ENCODE data around the gene RIN2.
A peak's percentile ranks its signal among the peaks of the same experiment; 100 is the strongest.
"Not testable (repeated sequence)": the region's sequence is repeated elsewhere in the genome, so short reads cannot be mapped to it uniquely, and the experiment has no call there.

Gene RIN2

GRCh38 chr20:19786311-19786710, 28.3 kb downstream of the RIN2 start:
- no peak overlapping the region for H3K4me3 ChIP-seq (ENCODE audit: extremely low read depth, insufficient read depth, low read length, poor library complexity, severe bottlenecking)

GRCh38 chr20:19787366-19787765, 29.3 kb downstream of the RIN2 start:
- H3K9me3 ChIP-seq (ENCODE audit: control insufficient read depth, low read length): peaks cover 6% of the 10 kb centered on the region
- 94 to 100% methylated on average over 1 to 2 of the region's 3 CpGs for WGBS, 2 experiments (ENCODE audit: insufficient coverage in 2 of 2)
- no peak overlapping the region for H3K27ac ChIP-seq (ENCODE audit: low read depth, low read length, severe bottlenecking)
- H3K4me3 ChIP-seq (ENCODE audit: extremely low read depth, insufficient read depth, low read length, poor library complexity, severe bottlenecking): no peak overlapping the region
- peaks cover 6% of the 10 kb centered on the region for H3K36me3 ChIP-seq (ENCODE audit: control insufficient read depth, insufficient read depth, low read length)
- H3K4me1 ChIP-seq (ENCODE audit: control insufficient read depth, insufficient read depth, low read length, poor library complexity, severe bottlenecking): peaks cover 28% of the 10 kb centered on the region

More at GRCh38 chr20:19786311-19786710, 28.3 kb downstream of the RIN2 start:
- peaks cover 28% of the 10 kb centered on the region for H3K4me1 ChIP-seq (ENCODE audit: control insufficient read depth, insufficient read depth, low read length, poor library complexity, severe bottlenecking)
- no peaks in the 10 kb centered on the region for H3K36me3 ChIP-seq (ENCODE audit: control insufficient read depth, insufficient read depth, low read length)
- no peak overlapping the region for H3K27ac ChIP-seq (ENCODE audit: low read depth, low read length, severe bottlenecking)
- 71 to 73% methylated on average over 2 to 3 of the region's 5 CpGs for WGBS, 2 experiments (ENCODE audit: insufficient coverage in 2 of 2)
- H3K9me3 ChIP-seq (ENCODE audit: control insufficient read depth, low read length): peaks cover 6% of the 10 kb centered on the region

GRCh38 chr20:19789009-19789408, 31.0 kb downstream of the RIN2 start:
- peaks cover 19% of the 10 kb centered on the region for H3K4me1 ChIP-seq (ENCODE audit: control insufficient read depth, insufficient read depth, low read length, poor library complexity, severe bottlenecking)
- peaks cover 6% of the 10 kb centered on the region for H3K9me3 ChIP-seq (ENCODE audit: control insufficient read depth, low read length)
- H3K4me3 ChIP-seq (ENCODE audit: extremely low read depth, insufficient read depth, low read length, poor library complexity, severe bottlenecking): no peak overlapping the region
- no peak overlapping the region for H3K27ac ChIP-seq (ENCODE audit: low read depth, low read length, severe bottlenecking)
- peaks cover 9% of the 10 kb centered on the region for H3K36me3 ChIP-seq (ENCODE audit: control insufficient read depth, insufficient read depth, low read length)
- WGBS, 2 experiments (ENCODE audit: insufficient coverage in 2 of 2): 83% methylated on average over 2 of the region's 5 CpGs; no CpG with 5 or more reads in 1 of the 2 experiments

GRCh38 chr20:19789446-19789845, 31.4 kb downstream of the RIN2 start:
- Histone ChIP-seq H3K4me3 (ENCODE audit: extremely low read depth, insufficient read depth, low read length, poor library complexity, severe bottlenecking) (no peak overlapping the region), H3K4me1 (ENCODE audit: control insufficient read depth, insufficient read depth, low read length, poor library complexity, severe bottlenecking) (peaks cover 16% of the 10 kb centered on the region), H3K36me3 (ENCODE audit: control insufficient read depth, insufficient read depth, low read length) (peaks cover 9% of the 10 kb centered on the region), H3K27ac (ENCODE audit: low read depth, low read length, severe bottlenecking) (no peak overlapping the region), H3K9me3 (ENCODE audit: control insufficient read depth, low read length) (peaks cover 6% of the 10 kb centered on the region)
- WGBS, 2 experiments (ENCODE audit: insufficient coverage in 2 of 2): 71 to 77% methylated on average over 1 to 2 of the region's 2 CpGs

- Histone ChIP-seq H3K4me3 (ENCODE audit: extremely low read depth, insufficient read depth, low read length, poor library complexity, severe bottlenecking) (no peak overlapping the region), H3K36me3 (ENCODE audit: control insufficient read depth, insufficient read depth, low read length) (peaks cover 9% of the 10 kb centered on the region), H3K27ac (ENCODE audit: low read depth, low read length, severe bottlenecking) (no peak overlapping the region), H3K9me3 (ENCODE audit: control insufficient read depth, low read length) (peaks cover 6% of the 10 kb centered on the region), H3K4me1 (ENCODE audit: control insufficient read depth, insufficient read depth, low read length, poor library complexity, severe bottlenecking) (no peaks in the 10 kb centered on the region)
- 92 to 94% methylated on average over 2 of the region's 2 CpGs for WGBS, 2 experiments (ENCODE audit: insufficient coverage in 2 of 2)
These were observed 33.8 kb downstream of the RIN2 start for GRCh38 chr20:19791887-19792286.

- Histone ChIP-seq H3K36me3 (ENCODE audit: control insufficient read depth, insufficient read depth, low read length) (peaks cover 9% of the 10 kb centered on the region), H3K27ac (ENCODE audit: low read depth, low read length, severe bottlenecking) (no peak overlapping the region), H3K4me3 (ENCODE audit: extremely low read depth, insufficient read depth, low read length, poor library complexity, severe bottlenecking) (no peak overlapping the region), H3K4me1 (ENCODE audit: control insufficient read depth, insufficient read depth, low read length, poor library complexity, severe bottlenecking) (no peaks in the 10 kb centered on the region), H3K9me3 (ENCODE audit: control insufficient read depth, low read length) (peaks cover 4% of the 10 kb centered on the region)
- WGBS, 2 experiments (ENCODE audit: insufficient coverage in 2 of 2): 95 to 100% methylated on average over 1 to 2 of the region's 2 CpGs
These were observed 35.7 kb downstream of the RIN2 start for GRCh38 chr20:19793716-19794115.

GRCh38 chr20:19794941-19795340, 36.9 kb downstream of the RIN2 start:
- no peak overlapping the region for H3K27ac ChIP-seq (ENCODE audit: low read depth, low read length, severe bottlenecking)
- 100% methylated on average over 1 to 3 of the region's 5 CpGs for WGBS, 2 experiments (ENCODE audit: insufficient coverage in 2 of 2)
- no peaks in the 10 kb centered on the region for H3K9me3 ChIP-seq (ENCODE audit: control insufficient read depth, low read length)
- peaks cover 15% of the 10 kb centered on the region for H3K36me3 ChIP-seq (ENCODE audit: control insufficient read depth, insufficient read depth, low read length)
- no peaks in the 10 kb centered on the region for H3K4me1 ChIP-seq (ENCODE audit: control insufficient read depth, insufficient read depth, low read length, poor library complexity, severe bottlenecking)
- no peak overlapping the region for H3K4me3 ChIP-seq (ENCODE audit: extremely low read depth, insufficient read depth, low read length, poor library complexity, severe bottlenecking)

- WGBS, 2 experiments (ENCODE audit: insufficient coverage in 2 of 2): 98 to 100% methylated on average over 2 to 4 of the region's 5 CpGs
- Histone ChIP-seq H3K27ac (ENCODE audit: low read depth, low read length, severe bottlenecking) (no peak overlapping the region), H3K9me3 (ENCODE audit: control insufficient read depth, low read length) (no peaks in the 10 kb centered on the region), H3K36me3 (ENCODE audit: control insufficient read depth, insufficient read depth, low read length) (peaks cover 40% of the 10 kb centered on the region), H3K4me1 (ENCODE audit: control insufficient read depth, insufficient read depth, low read length, poor library complexity, severe bottlenecking) (peaks cover 4% of the 10 kb centered on the region), H3K4me3 (ENCODE audit: extremely low read depth, insufficient read depth, low read length, poor library complexity, severe bottlenecking) (no peak overlapping the region)
These were observed 41.3 kb downstream of the RIN2 start for GRCh38 chr20:19799325-19799724.

GRCh38 chr20:19802099-19802491, 44.0 kb downstream of the RIN2 start:
- 73 to 91% methylated on average over 3 to 4 of the region's 6 CpGs for WGBS, 2 experiments (ENCODE audit: insufficient coverage in 2 of 2)
- Histone ChIP-seq H3K4me1 (ENCODE audit: control insufficient read depth, insufficient read depth, low read length, poor library complexity, severe bottlenecking) (peaks cover 4% of the 10 kb centered on the region), H3K4me3 (ENCODE audit: extremely low read depth, insufficient read depth, low read length, poor library complexity, severe bottlenecking) (no peak overlapping the region), H3K27ac (ENCODE audit: low read depth, low read length, severe bottlenecking) (no peak overlapping the region), H3K9me3 (ENCODE audit: control insufficient read depth, low read length) (no peaks in the 10 kb centered on the region), H3K36me3 (ENCODE audit: control insufficient read depth, insufficient read depth, low read length) (peaks cover 54% of the 10 kb centered on the region)

- peak overlapping the region; percentile 6 for H3K27ac ChIP-seq (ENCODE audit: low read depth, low read length, severe bottlenecking)
- peaks cover 4% of the 10 kb centered on the region for H3K4me1 ChIP-seq (ENCODE audit: control insufficient read depth, insufficient read depth, low read length, poor library complexity, severe bottlenecking)
- 86 to 90% methylated on average over 2 of the region's 4 CpGs for WGBS, 2 experiments (ENCODE audit: insufficient coverage in 2 of 2)
- H3K4me3 ChIP-seq (ENCODE audit: extremely low read depth, insufficient read depth, low read length, poor library complexity, severe bottlenecking): no peak overlapping the region
- no peaks in the 10 kb centered on the region for H3K9me3 ChIP-seq (ENCODE audit: control insufficient read depth, low read length)
- peaks cover 54% of the 10 kb centered on the region for H3K36me3 ChIP-seq (ENCODE audit: control insufficient read depth, insufficient read depth, low read length)
These were observed 44.6 kb downstream of the RIN2 start for GRCh38 chr20:19802492-19803158.

GRCh38 chr20:19806276-19806675, 48.2 kb downstream of the RIN2 start:
- not testable (repeated sequence) for H3K9me3 ChIP-seq (ENCODE audit: control insufficient read depth, low read length); H3K4me3 ChIP-seq (ENCODE audit: extremely low read depth, insufficient read depth, low read length, poor library complexity, severe bottlenecking); H3K27ac ChIP-seq (ENCODE audit: low read depth, low read length, severe bottlenecking); H3K4me1 ChIP-seq (ENCODE audit: control insufficient read depth, insufficient read depth, low read length, poor library complexity, severe bottlenecking)
- 90 to 98% methylated on average over 5 to 6 of the region's 7 CpGs for WGBS, 2 experiments (ENCODE audit: insufficient coverage in 2 of 2)
- H3K36me3 ChIP-seq (ENCODE audit: control insufficient read depth, insufficient read depth, low read length): peaks cover 57% of the 10 kb centered on the region
